HUES48 (cell line): ENCODE measurements around the gene AGBL1.
"Not testable (repeated sequence)": the region's sequence is repeated elsewhere in the genome, so short reads cannot be mapped to it uniquely, and the experiment has no call there.

Experiments used
- H3K27ac ChIP-seq: one replicate; pipeline ENCODE4 v1.7.0; 2013; ENCODE audit warnings: low read depth, low read length, inconsistent platforms
- H3K27me3 ChIP-seq: 2 replicates; pipeline ENCODE4 v1.6.1; 2013; ENCODE audit warnings: mild to moderate bottlenecking, low read length; ENCODE audit not compliant: control insufficient read depth, insufficient read depth
- H3K36me3 ChIP-seq: 2 replicates; pipeline ENCODE4 v1.6.1; 2013; ENCODE audit warnings: low read length; ENCODE audit not compliant: control insufficient read depth, insufficient read depth
- H3K4me1 ChIP-seq: 2 replicates; pipeline ENCODE4 v1.6.1; 2013; ENCODE audit warnings: mild to moderate bottlenecking, low read length; ENCODE audit not compliant: control insufficient read depth, insufficient read depth
- H3K4me3 ChIP-seq: 2 replicates; pipeline ENCODE4 v1.5.1; 2013; ENCODE audit warnings: mild to moderate bottlenecking, low read depth, low read length
- H3K9ac ChIP-seq: 2 replicates; pipeline ENCODE4 v1.6.1; 2013; ENCODE audit warnings: mild to moderate bottlenecking, low read depth, low read length, moderate library complexity
- H3K9me3 ChIP-seq: 2 replicates; pipeline ENCODE4 v1.6.1; 2013; ENCODE audit warnings: low read length; ENCODE audit not compliant: control insufficient read depth, insufficient read depth

The AGBL1 gene

GRCh38 chr15:86445579-86446252 is 366.0 kb downstream of the AGBL1 start:
- Histone ChIP-seq H3K4me3 (no peak overlapping the region), H3K36me3 (no peaks in the 10 kb centered on the region), H3K27ac (no peak overlapping the region), H3K9ac (no peak overlapping the region), H3K9me3 (no peaks in the 10 kb centered on the region), H3K27me3 (no peaks in the 10 kb centered on the region), H3K4me1 (no peaks in the 10 kb centered on the region)

GRCh38 chr15:86446253-86446640 is 366.6 kb downstream of the AGBL1 start:
- H3K36me3 ChIP-seq, result no peaks in the 10 kb centered on the region
- no peak overlapping the region for H3K9ac ChIP-seq
- H3K4me3 ChIP-seq, result no peak overlapping the region
- no peak overlapping the region for H3K27ac ChIP-seq
- no peaks in the 10 kb centered on the region for H3K4me1 ChIP-seq
- H3K9me3 ChIP-seq, result no peaks in the 10 kb centered on the region
- H3K27me3 ChIP-seq, result no peaks in the 10 kb centered on the region

GRCh38 chr15:86465470-86466039 is 385.9 kb downstream of the AGBL1 start:
- peaks cover 17% of the 10 kb centered on the region for H3K9me3 ChIP-seq
- H3K9ac ChIP-seq, result not testable (repeated sequence)

GRCh38 chr15:86481720-86482119 is 402.0 kb downstream of the AGBL1 start:
- no peaks in the 10 kb centered on the region for H3K9me3 ChIP-seq
- H3K36me3 ChIP-seq, result no peaks in the 10 kb centered on the region
- H3K9ac ChIP-seq, result no peak overlapping the region

More at GRCh38 chr15:86465470-86466039, 385.9 kb downstream of the AGBL1 start:
- not testable (repeated sequence) for H3K36me3 ChIP-seq, H3K27ac ChIP-seq, H3K27me3 ChIP-seq, H3K4me3 ChIP-seq, H3K4me1 ChIP-seq

GRCh38 chr15:86483936-86484335 is 404.3 kb downstream of the AGBL1 start:
- H3K4me1 ChIP-seq, result no peaks in the 10 kb centered on the region
- H3K4me3 ChIP-seq, result no peak overlapping the region
- no peaks in the 10 kb centered on the region for H3K36me3 ChIP-seq
- no peak overlapping the region for H3K27ac ChIP-seq
- no peaks in the 10 kb centered on the region for H3K27me3 ChIP-seq
- no peak overlapping the region for H3K9ac ChIP-seq
- H3K9me3 ChIP-seq, result no peaks in the 10 kb centered on the region

More at GRCh38 chr15:86481720-86482119, 402.0 kb downstream of the AGBL1 start:
- no peak overlapping the region for H3K4me3 ChIP-seq
- no peak overlapping the region for H3K27ac ChIP-seq
- H3K4me1 ChIP-seq, result no peaks in the 10 kb centered on the region
- H3K27me3 ChIP-seq, result no peaks in the 10 kb centered on the region

DNA sequence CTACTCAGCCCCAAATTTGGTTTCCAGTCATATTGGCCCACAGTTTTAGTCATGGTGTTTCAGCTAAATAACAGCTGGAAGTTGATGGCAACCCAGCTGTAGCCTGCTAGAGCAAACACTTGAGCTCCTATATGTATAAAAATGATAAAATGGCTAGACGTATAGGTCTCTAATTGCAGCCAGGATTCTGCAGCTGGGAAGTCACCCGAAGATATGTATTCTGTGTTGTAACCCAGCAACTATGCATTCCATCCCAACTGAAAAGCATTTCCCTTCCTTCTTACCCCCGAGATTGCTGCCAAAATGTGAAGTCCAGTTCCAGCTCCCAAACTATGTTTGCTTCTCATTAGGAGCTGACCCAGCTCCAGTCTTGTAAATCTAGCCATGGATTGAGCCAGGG is 408.4 kb downstream of the AGBL1 start:
- Histone ChIP-seq H3K27ac (no peak overlapping the region), H3K4me3 (no peak overlapping the region), H3K4me1 (no peaks in the 10 kb centered on the region), H3K9ac (no peak overlapping the region), H3K36me3 (no peaks in the 10 kb centered on the region), H3K9me3 (no peaks in the 10 kb centered on the region), H3K27me3 (no peaks in the 10 kb centered on the region)

DNA sequence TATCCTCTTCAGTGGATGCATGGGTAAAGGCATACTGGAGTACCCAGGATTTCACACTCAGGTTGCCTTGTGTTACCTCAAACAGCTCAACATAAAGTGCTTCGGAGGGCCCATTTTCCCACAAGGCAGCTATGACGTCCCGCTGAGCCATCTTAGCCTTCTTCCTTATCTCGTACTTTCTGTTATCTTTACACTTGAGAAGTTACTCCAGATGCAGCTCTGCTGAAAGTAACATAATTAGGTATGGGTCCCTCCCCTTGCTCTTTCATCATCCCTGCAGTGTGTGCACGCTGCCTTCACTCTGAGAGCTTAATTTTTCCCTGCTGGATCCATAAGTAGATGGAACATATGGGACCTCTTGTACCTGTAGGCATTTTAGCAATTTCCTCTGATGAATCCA is 410.3 kb downstream of the AGBL1 start:
- H3K9ac ChIP-seq, result no peak overlapping the region
- no peaks in the 10 kb centered on the region for H3K36me3 ChIP-seq
- no peaks in the 10 kb centered on the region for H3K4me1 ChIP-seq
- H3K27me3 ChIP-seq, result no peaks in the 10 kb centered on the region
- H3K9me3 ChIP-seq, result no peaks in the 10 kb centered on the region
- no peak overlapping the region for H3K27ac ChIP-seq
- H3K4me3 ChIP-seq, result no peak overlapping the region

DNA sequence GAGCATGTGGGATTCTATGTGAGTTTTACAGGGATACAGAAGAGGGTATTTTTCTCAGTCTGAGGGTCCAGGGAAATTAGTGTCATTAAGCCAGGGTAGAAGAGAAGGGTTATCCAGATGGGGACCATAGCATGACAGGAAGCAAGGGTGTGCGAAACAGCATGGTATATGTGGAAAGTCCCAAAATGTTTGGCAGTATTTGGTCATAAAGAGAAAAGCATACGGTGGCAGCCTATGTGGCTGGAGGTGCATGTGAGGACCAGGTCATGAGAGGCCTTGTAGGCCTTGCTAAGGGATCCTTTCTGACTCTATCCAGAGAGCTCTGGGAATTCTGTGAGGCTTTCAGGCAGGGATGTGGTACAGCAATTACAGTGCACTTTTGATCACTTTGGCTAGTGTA is 411.4 kb downstream of the AGBL1 start:
- H3K9ac ChIP-seq, result no peak overlapping the region
- no peaks in the 10 kb centered on the region for H3K9me3 ChIP-seq
- no peak overlapping the region for H3K27ac ChIP-seq
- H3K27me3 ChIP-seq, result no peaks in the 10 kb centered on the region
- no peak overlapping the region for H3K4me3 ChIP-seq
- no peaks in the 10 kb centered on the region for H3K36me3 ChIP-seq
- H3K4me1 ChIP-seq, result no peaks in the 10 kb centered on the region

- Histone ChIP-seq H3K27me3 (no peaks in the 10 kb centered on the region), H3K27ac (no peak overlapping the region), H3K36me3 (no peaks in the 10 kb centered on the region), H3K4me1 (no peaks in the 10 kb centered on the region), H3K9me3 (no peaks in the 10 kb centered on the region), H3K9ac (no peak overlapping the region), H3K4me3 (no peak overlapping the region)
Measured at GRCh38 chr15:86493884-86494283, 414.2 kb downstream of the AGBL1 start.

DNA sequence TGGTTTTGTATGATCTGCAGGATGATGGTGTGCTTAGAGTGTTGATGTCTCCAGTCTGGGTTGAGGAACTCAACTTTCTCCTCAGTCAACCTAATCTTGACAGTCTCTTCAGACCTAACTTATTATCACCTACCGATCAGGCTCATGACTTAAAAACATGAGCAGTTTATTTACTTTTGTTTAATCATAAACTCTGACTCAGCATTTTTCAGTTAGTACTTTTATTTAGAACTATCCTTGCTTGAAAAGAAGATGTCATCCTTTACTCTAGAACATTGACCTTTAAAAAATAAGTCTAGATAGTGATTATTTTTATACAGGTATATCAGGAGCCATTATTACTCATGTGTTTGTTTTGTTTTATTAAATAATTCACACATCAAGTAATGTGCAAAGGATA is 414.8 kb downstream of the AGBL1 start:
- Histone ChIP-seq H3K9ac (no peak overlapping the region), H3K27me3 (no peaks in the 10 kb centered on the region), H3K4me3 (no peak overlapping the region), H3K36me3 (no peaks in the 10 kb centered on the region), H3K27ac (no peak overlapping the region), H3K4me1 (peaks cover 3% of the 10 kb centered on the region; the same call in 1 of the 2 replicates), H3K9me3 (no peaks in the 10 kb centered on the region)

- no peak overlapping the region for H3K4me3 ChIP-seq
- no peak overlapping the region for H3K27ac ChIP-seq
- H3K4me1 ChIP-seq, result peaks cover 8% of the 10 kb centered on the region; the same call in 1 of the 2 replicates
- H3K9me3 ChIP-seq, result no peaks in the 10 kb centered on the region
- H3K27me3 ChIP-seq, result no peaks in the 10 kb centered on the region
- H3K36me3 ChIP-seq, result no peaks in the 10 kb centered on the region
- no peak overlapping the region for H3K9ac ChIP-seq
Measured at GRCh38 chr15:86502301-86502700, 422.6 kb downstream of the AGBL1 start.
